Measurements from ENCODE around the gene SLIT2.

Gene SLIT2

DNA sequence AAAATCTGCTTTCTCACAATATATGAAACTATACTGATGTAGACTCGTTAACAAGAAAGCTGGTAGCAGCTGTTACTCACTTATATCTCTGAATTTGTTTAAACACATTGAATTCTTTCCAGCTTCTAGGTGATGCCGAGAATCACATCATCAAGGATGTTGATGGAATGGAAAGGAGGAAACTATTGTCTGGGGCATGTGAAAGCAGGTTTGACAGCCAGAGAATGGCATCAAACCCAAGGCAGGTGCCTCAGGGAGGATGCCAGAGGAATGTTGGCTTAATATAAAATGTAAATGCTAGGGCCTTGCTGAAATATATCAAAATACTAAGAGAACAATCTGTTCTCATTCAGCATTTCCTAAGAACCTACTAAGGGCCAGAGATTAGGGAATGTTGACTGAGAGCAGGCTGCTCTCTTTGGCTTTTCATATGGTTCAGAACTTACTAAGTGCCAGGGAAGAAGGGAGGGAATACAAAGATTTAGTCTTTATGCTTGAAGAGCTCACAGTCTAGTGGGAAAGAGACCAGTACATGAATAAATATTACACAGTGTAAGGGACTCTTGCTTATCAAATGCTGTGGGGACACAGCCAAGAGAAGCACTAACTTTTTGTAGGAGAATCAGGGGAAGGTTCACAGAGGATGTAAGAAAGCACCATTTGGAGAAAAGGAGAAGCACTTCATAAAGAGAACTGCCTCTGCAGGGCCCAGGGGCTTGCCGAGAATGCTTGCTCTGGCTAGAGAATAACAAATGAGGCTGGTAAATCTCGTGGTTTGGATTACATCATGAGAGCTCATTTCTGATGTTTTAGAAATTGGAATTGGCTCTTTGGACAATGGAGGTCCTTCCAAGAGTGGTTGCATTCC is 14.7 kb downstream of the SLIT2 start:
- DNase-seq (ENCODE audit: low spot score), result no peak

DNA sequence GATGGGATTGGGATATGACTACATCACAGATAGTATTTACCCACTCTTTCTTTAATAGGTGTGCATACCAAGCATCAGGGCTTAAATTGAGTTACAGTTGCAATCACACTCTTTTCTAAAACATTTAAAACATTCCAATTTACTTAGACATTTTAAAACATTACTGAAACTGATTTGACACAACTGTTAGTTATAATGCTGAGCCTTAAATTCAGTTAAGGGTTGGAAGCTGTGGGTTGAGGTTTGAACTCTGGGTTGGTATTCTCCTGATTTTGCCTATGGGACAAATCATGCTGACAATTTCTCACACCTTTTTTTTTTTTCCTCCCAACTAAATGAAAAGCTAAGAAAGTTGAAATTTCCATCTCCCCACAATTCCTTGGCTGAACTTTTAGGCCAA is 16.3 kb downstream of the SLIT2 start:
- no peak for DNase-seq (ENCODE audit: low spot score)

DNA sequence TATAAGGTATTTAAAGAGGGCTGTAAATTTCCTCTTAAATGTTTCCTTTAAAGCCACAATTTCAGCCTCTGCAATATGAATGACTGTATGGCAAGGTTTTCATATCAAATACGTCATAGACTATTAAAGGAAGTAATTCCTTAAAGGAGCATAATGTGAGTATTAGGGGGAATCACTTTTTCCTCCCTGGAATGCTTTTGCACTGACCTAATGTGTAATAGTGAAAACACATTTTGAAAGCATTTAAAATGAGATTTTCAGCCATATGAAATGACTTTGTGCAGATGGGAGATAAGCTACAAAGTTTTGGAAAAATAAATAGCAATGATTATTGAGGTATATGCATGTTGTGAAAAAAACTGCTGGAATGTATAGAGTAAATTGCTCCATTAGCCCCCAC is 17.6 kb downstream of the SLIT2 start:
- no peak for DNase-seq (ENCODE audit: low spot score)

DNA sequence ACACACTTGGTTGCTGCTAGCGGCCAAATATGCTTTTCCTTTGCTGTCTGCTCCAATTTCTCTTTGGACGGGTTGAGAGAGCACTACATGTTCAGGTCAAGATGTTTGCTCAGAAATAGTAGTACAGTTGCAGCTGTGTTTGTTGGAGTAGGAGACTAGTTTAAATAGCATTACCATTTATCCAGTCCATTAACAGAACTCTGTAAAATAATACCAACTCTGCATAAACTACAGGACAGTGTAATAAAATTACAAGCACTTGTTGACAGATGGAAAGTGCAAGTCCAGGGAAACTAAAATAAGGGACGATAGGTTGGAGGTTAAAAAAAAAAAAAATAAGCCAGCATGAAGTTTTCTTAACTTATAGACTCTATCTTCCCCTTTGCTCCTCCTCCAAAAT is 20.2 kb downstream of the SLIT2 start:
- DNase-seq (ENCODE audit: low spot score), result no peak

DNA sequence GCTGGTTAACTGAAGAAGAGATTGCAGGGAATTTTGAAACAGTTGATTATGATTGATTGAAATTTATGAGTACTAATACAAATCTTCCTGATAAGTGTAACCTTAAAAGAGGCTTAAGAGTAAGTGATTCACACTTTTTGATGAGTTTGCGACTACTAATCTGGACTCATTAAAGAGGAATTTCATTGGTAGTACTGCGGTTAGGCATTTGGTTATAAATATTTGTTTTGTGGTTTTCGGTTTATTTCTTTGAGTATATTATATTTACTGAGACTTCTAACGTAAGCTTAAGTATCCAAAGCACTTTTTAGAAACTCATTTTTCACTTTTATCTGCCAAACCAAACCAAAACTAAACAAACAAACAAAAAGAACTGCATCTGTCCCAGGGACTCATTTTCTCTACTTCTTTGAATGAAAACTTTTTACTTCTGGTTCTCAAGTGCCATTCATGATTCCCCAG is 20.7 kb downstream of the SLIT2 start:
- no peak for DNase-seq (ENCODE audit: low spot score)

DNA sequence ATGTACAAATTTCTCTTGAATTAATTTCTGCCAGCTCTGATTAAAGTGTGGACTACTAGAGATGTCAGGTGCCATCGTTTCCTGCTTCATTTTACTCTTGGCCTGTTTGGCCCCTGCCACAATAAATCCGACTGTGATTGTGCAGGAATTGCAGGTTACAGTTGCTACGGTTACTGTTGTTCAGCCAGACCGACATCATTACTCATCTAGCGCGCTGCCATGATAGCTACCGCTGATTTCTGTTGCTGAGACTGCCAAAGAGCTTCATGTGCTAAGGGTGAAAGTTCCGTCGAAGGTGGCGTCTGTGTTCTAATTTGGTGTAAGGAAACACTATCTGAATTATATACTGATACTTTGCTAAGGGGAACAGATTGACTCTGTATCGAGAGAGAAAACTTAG is 22.1 kb downstream of the SLIT2 start:
- DNase-seq (ENCODE audit: low spot score), result no peak

DNA sequence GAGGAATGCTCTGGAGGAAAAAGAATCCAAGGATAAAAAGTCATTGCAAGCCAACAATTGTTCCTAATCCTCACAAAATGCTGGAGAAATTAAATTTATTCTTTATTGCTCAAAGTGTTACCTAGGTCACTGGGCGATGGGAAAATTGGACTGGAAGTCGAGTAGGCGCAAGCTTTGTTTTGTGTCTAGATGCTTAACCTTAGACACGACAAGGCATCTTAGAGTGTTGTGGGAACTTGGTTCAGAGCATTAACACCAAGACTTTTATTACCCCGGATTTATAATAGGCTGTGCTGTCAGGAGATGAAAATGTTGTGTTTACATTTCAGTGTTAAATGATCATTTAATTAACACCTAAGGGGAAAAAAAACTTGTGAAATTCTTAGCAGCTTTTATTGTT is 25.1 kb downstream of the SLIT2 start:
- DNase-seq (ENCODE audit: low spot score), result no peak

DNA sequence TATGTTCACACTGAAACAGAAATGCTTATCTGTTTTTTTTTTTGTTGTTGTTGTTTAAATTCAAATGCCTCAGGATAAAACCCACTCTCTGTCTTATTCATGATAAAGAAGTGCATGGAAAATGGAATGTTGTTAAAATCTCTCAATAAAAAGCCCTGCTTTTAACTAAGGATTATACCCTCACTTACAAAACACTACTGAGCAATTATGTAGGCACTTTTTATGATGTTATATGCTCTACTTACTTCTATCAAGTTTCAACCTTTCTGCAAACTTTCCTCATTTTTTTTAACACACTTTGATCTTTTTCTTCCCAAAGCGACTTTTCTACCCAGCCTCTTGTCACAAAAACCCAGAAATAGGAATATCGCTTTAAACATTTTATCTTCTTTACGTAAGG is 26.5 kb downstream of the SLIT2 start:
- no peak for DNase-seq (ENCODE audit: low spot score)

DNA sequence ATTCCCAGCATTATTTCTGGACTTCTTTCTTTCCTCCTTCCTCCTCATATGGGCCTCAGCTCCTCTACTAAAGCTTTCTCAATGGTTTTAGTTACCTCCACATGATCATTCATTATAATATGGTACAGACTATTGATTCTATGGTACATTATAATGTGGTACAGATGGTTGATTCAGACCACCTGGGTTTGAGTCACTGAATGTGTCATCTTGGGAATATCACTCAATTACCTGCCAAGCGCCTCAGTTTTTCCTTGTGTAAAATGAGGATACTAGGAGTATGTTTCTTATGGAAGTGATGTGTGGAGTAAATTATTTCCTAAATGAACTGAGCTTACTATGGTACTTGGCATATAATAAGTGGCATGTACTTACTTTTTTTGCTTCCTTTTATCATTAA is 27.7 kb downstream of the SLIT2 start:
- no peak for DNase-seq (ENCODE audit: low spot score)

DNA sequence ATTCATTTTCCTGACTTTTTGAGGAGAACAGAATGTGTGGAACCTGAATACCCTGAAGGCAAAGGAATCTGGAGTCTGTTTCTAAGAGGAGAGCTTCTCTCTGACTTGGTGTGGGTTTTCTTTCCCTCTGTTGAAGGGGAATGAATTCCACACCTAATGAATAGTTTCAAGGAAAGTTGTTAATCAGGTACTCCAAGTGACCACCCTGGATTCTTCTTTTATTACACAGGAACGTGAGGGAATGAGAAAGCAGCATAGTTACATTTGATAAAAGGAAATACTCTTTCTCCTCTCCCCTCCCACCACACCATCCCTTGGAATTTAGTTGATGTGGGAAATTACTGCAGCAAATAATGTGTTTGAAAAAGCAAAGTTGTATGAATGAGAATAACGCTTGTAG is 29.7 kb downstream of the SLIT2 start:
- DNase-seq (ENCODE audit: low spot score), result no peak

DNA sequence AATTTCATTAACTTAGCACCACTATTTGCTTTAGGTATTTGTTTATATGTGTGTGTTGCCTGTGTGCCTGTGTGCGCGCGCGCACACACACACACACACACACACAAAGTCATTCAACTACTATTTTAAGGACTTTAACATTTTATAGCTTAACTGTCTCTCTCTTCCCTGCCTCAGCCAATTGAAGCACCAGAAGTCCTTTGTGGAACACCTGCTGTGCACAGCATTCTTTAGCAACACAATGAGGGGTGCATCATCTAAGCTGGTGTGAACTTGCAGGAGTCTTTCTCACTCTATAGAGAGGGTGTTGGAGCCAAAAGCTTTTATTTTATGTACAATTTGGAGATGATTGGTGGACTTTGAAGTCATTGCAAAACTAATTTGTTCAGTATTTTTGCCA is 31.3 kb downstream of the SLIT2 start:
- DNase-seq (ENCODE audit: low spot score), result no peak

DNA sequence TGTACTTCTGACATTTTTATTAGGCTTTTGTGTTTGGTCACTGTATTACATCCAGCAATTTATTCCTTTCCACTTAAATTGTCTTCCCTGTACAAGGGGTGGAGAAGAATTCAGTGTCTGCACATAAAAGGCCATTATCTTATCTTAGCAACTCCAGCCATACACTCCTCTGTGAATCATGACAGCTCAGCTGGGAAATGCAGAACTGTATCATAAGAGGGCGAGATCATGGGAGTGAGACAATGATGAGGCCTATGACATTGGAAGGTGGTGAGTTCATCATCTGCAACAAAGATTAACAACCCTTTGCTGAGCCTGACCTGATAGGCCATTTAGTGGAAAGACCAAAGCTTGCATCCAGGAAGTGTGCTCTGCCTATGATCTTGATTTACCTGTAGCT is 33.3 kb downstream of the SLIT2 start:
- no peak for DNase-seq (ENCODE audit: low spot score)

DNA sequence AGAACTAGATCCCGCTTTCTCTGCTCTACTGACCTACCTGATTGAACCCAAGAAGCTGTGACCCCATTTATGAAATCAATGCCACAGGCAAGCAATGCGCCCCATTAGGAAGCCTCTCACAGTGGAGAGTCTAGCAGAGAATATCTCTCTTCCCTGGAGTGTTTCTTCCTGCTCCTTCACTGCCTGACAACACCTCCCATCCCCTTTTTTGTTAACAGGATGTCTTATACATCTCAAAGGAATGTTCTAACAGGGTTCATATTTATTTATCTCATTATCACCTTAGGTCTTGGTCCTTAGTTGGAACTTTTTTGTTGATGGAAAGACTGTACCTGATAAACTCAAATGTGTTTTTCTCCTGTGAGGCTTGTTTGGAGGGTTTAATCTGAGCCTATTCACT is 35.5 kb downstream of the SLIT2 start:
- DNase-seq (ENCODE audit: low spot score), result no peak

DNA sequence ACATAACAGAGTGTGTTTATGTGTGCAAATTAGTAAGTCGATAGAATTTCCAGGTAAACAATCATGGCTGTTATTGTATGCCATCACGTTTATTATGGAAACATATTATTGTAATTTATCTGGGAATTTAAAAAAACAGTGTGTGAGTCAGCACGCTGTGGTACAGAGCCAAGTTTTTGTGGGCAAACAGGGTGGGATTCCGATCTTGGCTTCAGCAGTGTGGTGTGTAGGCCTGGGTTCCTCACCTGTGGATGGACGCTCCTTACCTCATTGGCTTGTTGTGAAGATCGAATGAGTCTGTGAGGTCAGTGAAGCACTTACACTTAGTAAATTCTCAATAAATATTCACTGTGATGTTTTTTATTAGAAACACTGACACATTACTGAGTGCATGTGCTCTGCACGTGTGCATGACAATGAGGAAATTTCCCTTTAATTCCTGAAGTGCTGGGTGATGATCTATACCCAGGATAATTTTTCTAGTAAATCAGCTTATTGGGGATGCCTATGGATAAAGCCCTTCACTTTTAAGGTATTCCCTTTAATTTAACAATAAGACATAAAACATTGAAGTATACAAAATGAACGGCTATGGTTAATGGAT is 36.4 kb downstream of the SLIT2 start:
- no peak for DNase-seq (ENCODE audit: low spot score)

DNA sequence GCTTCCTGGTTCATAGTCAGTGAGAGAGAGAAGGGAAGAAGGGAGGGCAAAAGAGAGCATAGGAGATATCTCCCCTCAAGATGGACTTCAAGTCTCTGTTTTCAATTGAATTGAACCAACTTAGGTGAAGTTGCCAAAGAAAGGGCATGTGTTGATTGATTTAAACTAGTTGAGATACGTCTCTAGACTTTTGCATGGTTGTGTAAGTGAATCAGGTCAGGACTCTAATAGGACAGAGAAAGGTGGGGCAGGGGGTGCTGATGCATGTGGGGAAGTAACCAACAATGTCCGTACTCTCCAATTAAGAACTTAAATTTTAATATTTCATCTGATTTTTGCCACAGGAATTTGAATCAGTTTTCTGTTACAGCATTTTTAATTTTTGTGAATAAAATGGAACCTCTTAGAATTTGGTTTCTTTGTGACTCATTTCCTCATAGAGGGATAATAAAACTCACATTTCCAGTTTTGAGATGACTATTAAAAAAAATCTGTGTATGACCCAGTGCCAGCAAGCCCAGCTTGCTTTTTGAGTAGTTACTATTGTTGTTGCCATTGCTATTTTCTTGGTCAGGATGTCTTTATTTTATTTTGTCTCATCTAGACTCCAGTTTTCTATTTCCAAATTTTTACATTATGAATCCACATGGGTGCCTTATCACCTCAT is 37.3 kb downstream of the SLIT2 start:
- no peak for DNase-seq (ENCODE audit: low spot score)

DNA sequence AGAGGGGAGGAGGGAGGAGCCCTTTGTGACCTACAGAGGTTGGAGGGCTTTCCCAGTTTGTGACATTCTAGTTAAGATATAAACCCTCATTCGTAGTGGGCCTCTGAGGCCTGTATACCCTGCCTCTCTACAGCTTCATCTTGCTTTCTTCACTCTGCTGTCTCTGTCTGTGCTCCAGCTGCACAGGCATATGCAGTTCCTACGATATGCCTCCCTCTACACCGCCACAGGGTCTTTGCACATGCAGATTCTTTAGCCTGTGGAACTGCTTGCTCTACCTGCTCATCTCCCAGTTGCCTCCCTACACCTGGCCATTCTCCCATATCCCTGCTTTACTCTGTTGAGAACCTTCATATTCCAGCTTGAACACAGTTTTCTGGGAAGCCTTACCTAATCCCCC is 38.1 kb downstream of the SLIT2 start:
- DNase-seq (ENCODE audit: low spot score), result no peak

DNA sequence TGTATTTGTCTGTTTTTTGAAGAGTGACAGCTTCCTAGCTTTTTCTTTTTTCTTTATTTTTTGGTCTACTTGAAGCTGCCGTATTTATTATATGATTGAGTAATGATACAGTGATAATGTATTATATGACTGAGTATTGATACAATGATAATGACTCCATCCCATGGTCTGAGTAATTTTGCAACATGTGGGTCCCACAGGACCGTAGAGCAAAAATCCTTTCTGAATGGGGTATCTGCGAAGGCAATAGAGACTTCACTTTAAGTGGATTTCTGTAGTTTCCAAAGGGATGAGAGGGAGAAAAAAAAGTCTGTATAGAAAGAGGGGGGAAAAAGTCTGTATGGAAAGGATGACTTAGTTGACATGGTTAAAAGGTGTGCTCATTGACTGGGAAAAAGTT is 41.0 kb downstream of the SLIT2 start:
- DNase-seq (ENCODE audit: low spot score), result no peak

DNA sequence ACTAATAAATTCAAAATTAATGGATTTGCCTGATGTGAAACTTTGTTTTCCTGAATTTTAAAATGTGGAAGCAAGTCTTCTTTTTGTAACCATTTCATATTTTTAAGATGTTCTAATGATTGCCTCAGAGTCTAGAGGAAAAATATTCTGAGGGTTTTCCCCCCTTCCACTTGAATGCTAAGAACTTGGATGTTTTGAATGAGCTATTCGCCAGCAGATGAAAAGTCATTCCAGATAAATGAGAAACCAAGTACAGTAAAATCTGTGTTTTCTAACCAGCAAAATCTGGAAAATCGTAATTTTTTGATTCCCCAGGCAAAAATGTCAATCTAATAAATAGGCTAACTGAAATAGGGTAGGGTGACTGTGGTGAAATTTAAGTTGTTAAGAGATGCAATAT is 45.6 kb downstream of the SLIT2 start:
- DNase-seq (ENCODE audit: low spot score), result no peak

DNA sequence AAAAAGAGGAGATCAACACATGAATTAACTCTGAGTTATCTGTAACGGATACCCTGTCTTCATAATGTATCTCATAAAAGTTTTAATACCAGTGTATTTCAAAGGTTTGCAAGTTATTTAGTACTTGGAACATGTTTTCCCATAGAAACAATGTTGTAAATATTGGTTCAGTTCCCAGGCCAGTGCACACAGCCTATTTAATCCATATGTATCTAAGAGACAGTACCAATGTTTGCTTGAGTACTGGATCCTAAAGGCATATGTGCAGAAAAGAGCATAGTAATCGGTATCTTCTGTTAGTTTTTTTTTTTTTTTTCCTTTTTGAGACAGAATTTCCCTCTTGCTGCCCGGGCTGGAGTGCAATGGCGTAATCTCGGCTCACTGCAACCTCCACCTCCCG is 46.1 kb downstream of the SLIT2 start:
- DNase-seq (ENCODE audit: low spot score), result no peak

DNA sequence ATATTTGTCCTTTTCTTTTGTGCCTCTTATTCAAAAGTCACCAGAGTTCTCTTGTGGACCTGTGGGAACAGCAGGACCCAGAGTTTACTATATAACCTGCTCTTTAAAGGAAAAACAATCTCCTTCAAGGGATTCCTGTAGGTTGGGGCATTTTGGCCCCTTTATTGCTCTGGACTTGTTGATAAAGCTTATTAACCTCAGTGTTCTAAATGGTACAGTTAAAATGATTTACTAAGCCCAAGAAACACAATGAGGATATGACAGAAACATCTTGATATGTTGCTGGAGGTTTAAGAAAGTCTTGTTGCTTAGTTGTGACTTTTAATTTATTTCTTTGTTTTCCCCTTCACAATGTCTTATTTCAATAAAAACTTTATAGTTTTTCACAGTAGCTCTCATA is 46.8 kb downstream of the SLIT2 start:
- no peak for DNase-seq (ENCODE audit: low spot score)

DNA sequence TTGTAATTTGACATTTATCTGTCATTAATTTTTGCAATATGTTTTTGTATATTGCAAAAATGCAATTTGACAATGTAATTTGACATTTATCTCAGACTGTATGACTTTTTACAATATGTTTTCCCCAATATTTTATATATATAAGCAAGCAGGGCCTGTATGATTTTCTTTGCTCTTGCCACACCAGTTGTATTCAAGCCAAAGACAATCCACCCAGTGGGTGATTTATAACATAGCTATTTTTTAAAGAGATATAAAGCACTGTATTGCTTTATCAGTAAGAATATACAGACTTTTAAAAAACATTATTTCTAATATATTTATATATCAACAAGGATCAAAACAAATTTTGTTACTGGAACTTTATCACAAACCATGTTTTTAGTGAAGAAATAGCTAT is 47.3 kb downstream of the SLIT2 start:
- no peak for DNase-seq (ENCODE audit: low spot score)

DNA sequence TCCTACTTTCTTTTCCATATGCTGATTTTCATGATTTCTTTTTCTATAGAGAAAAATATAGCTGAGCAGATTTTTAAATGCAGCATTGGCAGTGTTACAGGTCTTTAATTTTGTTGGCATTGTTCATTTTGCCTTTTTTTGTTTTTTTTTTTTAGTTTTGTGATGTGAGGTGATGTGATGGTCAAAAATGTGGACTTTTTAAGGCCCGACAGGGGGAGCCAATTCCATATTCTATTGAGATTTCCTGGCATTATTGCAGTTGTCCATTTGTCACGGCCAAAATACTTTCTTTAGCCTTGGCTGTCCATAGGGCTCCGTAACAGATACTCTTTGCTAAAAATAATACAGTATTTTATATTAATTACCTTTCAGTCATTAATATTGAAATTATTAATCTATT is 47.8 kb downstream of the SLIT2 start:
- DNase-seq (ENCODE audit: low spot score), result no peak

DNA sequence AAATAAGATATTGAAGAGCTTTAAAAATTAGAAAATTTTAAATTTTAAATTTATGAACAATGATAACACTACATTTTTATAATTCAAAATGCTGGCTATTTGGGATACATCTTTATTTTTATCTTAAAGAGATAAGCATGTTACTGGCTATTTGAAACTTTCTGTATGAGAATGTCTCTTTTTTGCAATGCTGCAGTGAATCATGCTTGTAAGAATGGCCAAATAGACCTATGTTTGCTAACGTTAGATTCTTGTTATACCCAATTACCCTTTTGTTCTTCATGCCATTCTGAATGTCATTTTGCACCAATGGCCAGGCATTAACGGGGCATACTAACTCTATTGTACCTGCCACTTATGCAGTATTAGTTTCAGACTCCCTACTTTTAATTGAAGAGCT is 49.5 kb downstream of the SLIT2 start:
- DNase-seq (ENCODE audit: low spot score), result no peak
